Measurements from ENCODE around the gene SRGAP2. TPM values are rescaled to one million over a fixed set of nuclear protein-coding genes. Genes with fewer than 3 reads are reported as not detected.
"Not testable (repeated sequence)": the region's sequence is repeated elsewhere in the genome, so short reads cannot be mapped to it uniquely, and the experiment has no call there.

Gene SRGAP2
- 122 and 129 TPM in 2 replicates for total RNA-seq

- H3K27me3 Mint-ChIP-seq (ENCODE audit: insufficient read depth); H3K36me3 Mint-ChIP-seq (ENCODE audit: low read depth); H3K9me3 Mint-ChIP-seq; H3K4me1 Mint-ChIP-seq (ENCODE audit: low read depth); intact Hi-C loops (cut with micrococcal nuclease): not testable (repeated sequence)
- Mint-ChIP-seq H3K4me3 (peak within 1 kb of the TSS; percentile 79), H3K27ac (peak within 1 kb of the TSS; percentile 89)
- peak; percentile 63 for DNase-seq (ENCODE audit: low spot score)
These were observed at the start of gene SRGAP2 for GRCh38 chr1:206203364-206204158. Gene SRGAP2 (plus strand): TSS chr1:206203541. CDS start chr1:206205971, 2,430 bp downstream.

DNA sequence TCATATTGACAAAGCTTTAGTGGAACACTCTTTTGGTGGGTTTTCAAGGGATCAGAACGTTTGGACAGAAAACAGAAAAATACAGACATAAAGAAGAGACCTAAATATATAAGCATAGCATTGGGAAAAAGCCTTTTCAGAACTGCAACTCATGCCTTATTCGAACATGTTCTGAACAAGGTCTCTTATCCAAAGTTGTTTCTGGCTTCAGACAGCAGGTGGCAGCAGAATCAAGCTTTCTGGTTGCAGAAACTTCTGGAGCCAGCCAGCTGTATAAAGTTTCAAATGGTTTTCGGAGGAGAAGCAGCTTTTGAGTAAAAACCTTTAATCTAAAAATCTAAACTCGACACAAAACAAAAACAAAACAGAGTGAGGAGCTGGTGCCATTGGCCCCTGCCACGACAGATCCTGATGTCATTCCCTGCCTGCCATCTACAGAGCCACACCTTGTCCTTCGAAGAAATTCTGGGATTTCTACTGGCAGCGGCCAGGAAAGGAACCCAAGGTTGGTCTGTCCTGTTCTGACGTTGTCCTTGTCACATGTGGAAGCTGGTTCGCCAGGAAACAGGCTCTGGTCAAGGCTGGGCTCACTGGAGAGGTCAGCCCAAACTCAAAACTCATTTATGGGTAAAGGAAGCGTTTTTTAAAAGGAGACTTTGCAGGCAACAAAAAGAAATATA lies 35.9 kb upstream of the SRGAP2 start:
- intact Hi-C loops (cut with micrococcal nuclease); H3K9me3 Mint-ChIP-seq; H3K4me1 Mint-ChIP-seq (ENCODE audit: low read depth); H3K4me3 Mint-ChIP-seq; H3K36me3 Mint-ChIP-seq (ENCODE audit: low read depth); H3K27me3 Mint-ChIP-seq (ENCODE audit: insufficient read depth); H3K27ac Mint-ChIP-seq; DNase-seq (ENCODE audit: low spot score): not testable (repeated sequence)

- H3K4me1 Mint-ChIP-seq (ENCODE audit: low read depth); DNase-seq (ENCODE audit: low spot score); H3K27ac Mint-ChIP-seq; H3K4me3 Mint-ChIP-seq; H3K27me3 Mint-ChIP-seq (ENCODE audit: insufficient read depth); H3K36me3 Mint-ChIP-seq (ENCODE audit: low read depth); H3K9me3 Mint-ChIP-seq; intact Hi-C loops (cut with micrococcal nuclease): not testable (repeated sequence)
These were observed 33.5 kb upstream of the SRGAP2 start for GRCh38 chr1:206169794-206170193.

- not testable (repeated sequence) for H3K4me1 Mint-ChIP-seq (ENCODE audit: low read depth); H3K4me3 Mint-ChIP-seq; H3K27ac Mint-ChIP-seq
These were observed 30.1 kb upstream of the SRGAP2 start for GRCh38 chr1:206173110-206173719.

GRCh38 chr1:206174182-206174868 lies 29.0 kb upstream of the SRGAP2 start:
- H3K27me3 Mint-ChIP-seq (ENCODE audit: insufficient read depth); H3K9me3 Mint-ChIP-seq; H3K27ac Mint-ChIP-seq; H3K4me1 Mint-ChIP-seq (ENCODE audit: low read depth); H3K4me3 Mint-ChIP-seq; intact Hi-C loops (cut with micrococcal nuclease); DNase-seq (ENCODE audit: low spot score); H3K36me3 Mint-ChIP-seq (ENCODE audit: low read depth): not testable (repeated sequence)

More at GRCh38 chr1:206173110-206173719, 30.1 kb upstream of the SRGAP2 start:
- intact Hi-C loops (cut with micrococcal nuclease); DNase-seq (ENCODE audit: low spot score); H3K27me3 Mint-ChIP-seq (ENCODE audit: insufficient read depth); H3K9me3 Mint-ChIP-seq; H3K36me3 Mint-ChIP-seq (ENCODE audit: low read depth): not testable (repeated sequence)

GRCh38 chr1:206175459-206176113 lies 27.8 kb upstream of the SRGAP2 start:
- H3K36me3 Mint-ChIP-seq (ENCODE audit: low read depth); H3K9me3 Mint-ChIP-seq; DNase-seq (ENCODE audit: low spot score); H3K4me3 Mint-ChIP-seq; H3K4me1 Mint-ChIP-seq (ENCODE audit: low read depth); H3K27me3 Mint-ChIP-seq (ENCODE audit: insufficient read depth); intact Hi-C loops (cut with micrococcal nuclease); H3K27ac Mint-ChIP-seq: not testable (repeated sequence)

DNA sequence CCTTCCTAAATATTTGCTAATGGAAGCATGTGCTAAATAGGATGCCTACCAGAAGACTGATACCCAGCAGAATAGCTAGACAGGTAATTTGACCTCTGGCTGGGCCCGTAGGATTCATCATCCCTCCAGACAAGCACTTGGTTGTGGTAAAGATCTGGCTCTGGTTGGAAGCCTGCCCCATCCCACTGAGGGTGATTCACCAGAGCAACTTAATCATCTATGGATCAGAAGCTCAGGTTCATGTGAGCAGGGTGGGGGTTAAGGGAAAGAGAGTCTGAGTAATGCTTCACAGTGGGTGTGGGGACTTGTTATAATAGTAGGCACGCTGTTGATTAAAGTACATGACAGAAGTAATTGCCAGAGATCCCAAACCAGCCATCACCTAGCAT lies 27.2 kb upstream of the SRGAP2 start:
- H3K27ac Mint-ChIP-seq; DNase-seq (ENCODE audit: low spot score); H3K4me3 Mint-ChIP-seq; intact Hi-C loops (cut with micrococcal nuclease); H3K36me3 Mint-ChIP-seq (ENCODE audit: low read depth); H3K9me3 Mint-ChIP-seq; H3K4me1 Mint-ChIP-seq (ENCODE audit: low read depth); H3K27me3 Mint-ChIP-seq (ENCODE audit: insufficient read depth): not testable (repeated sequence)

- H3K36me3 Mint-ChIP-seq (ENCODE audit: low read depth); H3K9me3 Mint-ChIP-seq; H3K27me3 Mint-ChIP-seq (ENCODE audit: insufficient read depth); intact Hi-C loops (cut with micrococcal nuclease); H3K4me1 Mint-ChIP-seq (ENCODE audit: low read depth); H3K4me3 Mint-ChIP-seq; DNase-seq (ENCODE audit: low spot score); H3K27ac Mint-ChIP-seq: not testable (repeated sequence)
These were observed 25.0 kb upstream of the SRGAP2 start for GRCh38 chr1:206178061-206178989.

- intact Hi-C loops (cut with micrococcal nuclease); H3K9me3 Mint-ChIP-seq: not testable (repeated sequence)
These were observed 23.7 kb upstream of the SRGAP2 start for GRCh38 chr1:206179666-206180065.

GRCh38 chr1:206182368-206183317 lies 20.7 kb upstream of the SRGAP2 start:
- H3K36me3 Mint-ChIP-seq (ENCODE audit: low read depth); H3K27me3 Mint-ChIP-seq (ENCODE audit: insufficient read depth); H3K27ac Mint-ChIP-seq; DNase-seq (ENCODE audit: low spot score); H3K4me1 Mint-ChIP-seq (ENCODE audit: low read depth); H3K4me3 Mint-ChIP-seq; intact Hi-C loops (cut with micrococcal nuclease); H3K9me3 Mint-ChIP-seq: not testable (repeated sequence)

More at GRCh38 chr1:206179666-206180065, 23.7 kb upstream of the SRGAP2 start:
- not testable (repeated sequence) for H3K4me1 Mint-ChIP-seq (ENCODE audit: low read depth); H3K27me3 Mint-ChIP-seq (ENCODE audit: insufficient read depth); H3K4me3 Mint-ChIP-seq; H3K27ac Mint-ChIP-seq; H3K36me3 Mint-ChIP-seq (ENCODE audit: low read depth); DNase-seq (ENCODE audit: low spot score)

DNA sequence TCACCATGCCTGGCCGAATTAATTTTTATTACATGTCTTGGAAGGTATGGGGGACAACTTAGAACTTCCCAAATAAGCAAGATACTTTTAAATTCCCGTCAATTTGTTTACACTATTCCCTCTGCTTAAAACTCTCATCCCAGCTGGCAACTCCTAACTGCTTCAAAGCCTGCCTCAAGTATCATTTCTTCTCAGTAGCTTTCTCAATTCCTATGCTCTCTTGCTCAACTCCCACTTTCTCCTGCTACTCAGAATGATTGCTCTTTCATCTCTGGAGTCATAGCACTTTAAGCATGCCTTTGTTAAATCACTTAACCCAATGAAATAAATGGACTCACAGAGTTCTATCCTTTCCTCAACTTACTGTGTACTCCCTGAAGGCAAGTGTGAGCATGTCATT lies 19.6 kb upstream of the SRGAP2 start:
- H3K36me3 Mint-ChIP-seq (ENCODE audit: low read depth); intact Hi-C loops (cut with micrococcal nuclease): not testable (repeated sequence)

More for the DNA sequence above, 19.6 kb upstream of the SRGAP2 start:
- not testable (repeated sequence) for H3K4me3 Mint-ChIP-seq; DNase-seq (ENCODE audit: low spot score); H3K27ac Mint-ChIP-seq; H3K4me1 Mint-ChIP-seq (ENCODE audit: low read depth); H3K27me3 Mint-ChIP-seq (ENCODE audit: insufficient read depth); H3K9me3 Mint-ChIP-seq

Data from activated T-helper 1 cell treated with anti-CD3 and anti-CD28 coated beads, Interleukin-12 subunit alpha, Interleukin-12 subunit beta, Interleukin-2, Interleukin-4 antibody, amounts not matched to agents 30 ng/mL and 10 ng/mL and 1 ng/mL, durations not matched to agents 14 hours and 24 hours and 36 hours (primary cell).